Heart left ventricle (tissue), 13 donors: ENCODE measurements around the gene MAP7D3.

Experiments used
- POLR2A ChIP-seq, 2 donors: fragments of 450-650 bp; IDR thresholded peaks; one replicate each; pipeline ENCODE4 v1.6.1; 2017; ENCODE audit warnings: antibody characterized with exemption in 2 of 2, mild to moderate bottlenecking in 2 of 2, moderate library complexity in 2 of 2
- TF ChIP-seq, protein P1 (sequence below), 12 donors: fragments of 200-600 bp; sonication (generic) in 4 of 12; IDR thresholded peaks; one replicate each; pipeline versions ENCODE4 v1.5.0 to v1.8.0; 2018 to 2022; ENCODE audit warnings: antibody characterized with exemption in 12 of 12, mild to moderate bottlenecking in 5 of 12
- donor health status: ischemic (EF 13 %, LVEDD 7.1; RV severe dilation, severe dysfunction).
- donor health status: DM: no; HTN: yes; CAD: no.
- donor health status: DM: no; HTN: no; CAD: no.
- donor health status: ischemic (EF 25% LVEDD 6.9; RV normal size, moderate dysfunction).
- donor health status: ischemic (EF 25% LVEDD 5.7; RV mildly dilated, moderate dysfunction).
- donor health status: ischemic (EF 35%, LVEDD 5.7; RV mildly dilated, moderate dysfunction).
- donor health status: nonischemic (EF 11% LVEDD 7.7; RV severe dilation, severe dysfunction).
- donor health status: DM: yes; HTN: yes; CAD: no.
- donor health status: PGD.
- donor health status: ischemic (EF 29% LVEDD 5.4; RV normal size, mild dysfunction).
- donor health status: nonischemic (EF 23%, LVEDD 6.1; RV moderate dilation, normal function).

DNA sequence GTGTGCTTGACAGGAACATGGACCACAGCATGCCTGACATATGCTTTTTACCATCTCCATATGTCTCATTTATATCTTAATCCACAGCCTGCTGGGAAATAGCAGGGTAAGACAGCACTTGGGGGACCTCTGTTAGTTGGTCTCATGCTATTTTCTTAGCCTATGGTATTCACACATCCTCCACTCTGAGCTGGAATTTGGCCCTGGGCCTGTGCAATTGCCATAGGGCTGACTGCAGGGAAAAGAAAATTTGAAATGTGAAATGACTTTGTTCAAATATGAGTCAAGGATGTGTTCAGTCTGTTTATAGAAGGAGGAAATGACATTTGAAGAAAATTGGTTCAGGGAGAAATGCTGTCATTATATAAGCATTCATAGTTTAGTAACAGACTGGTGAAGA is 9.6 kb upstream of the MAP7D3 start:
- TF ChIP-seq, protein P1, sequence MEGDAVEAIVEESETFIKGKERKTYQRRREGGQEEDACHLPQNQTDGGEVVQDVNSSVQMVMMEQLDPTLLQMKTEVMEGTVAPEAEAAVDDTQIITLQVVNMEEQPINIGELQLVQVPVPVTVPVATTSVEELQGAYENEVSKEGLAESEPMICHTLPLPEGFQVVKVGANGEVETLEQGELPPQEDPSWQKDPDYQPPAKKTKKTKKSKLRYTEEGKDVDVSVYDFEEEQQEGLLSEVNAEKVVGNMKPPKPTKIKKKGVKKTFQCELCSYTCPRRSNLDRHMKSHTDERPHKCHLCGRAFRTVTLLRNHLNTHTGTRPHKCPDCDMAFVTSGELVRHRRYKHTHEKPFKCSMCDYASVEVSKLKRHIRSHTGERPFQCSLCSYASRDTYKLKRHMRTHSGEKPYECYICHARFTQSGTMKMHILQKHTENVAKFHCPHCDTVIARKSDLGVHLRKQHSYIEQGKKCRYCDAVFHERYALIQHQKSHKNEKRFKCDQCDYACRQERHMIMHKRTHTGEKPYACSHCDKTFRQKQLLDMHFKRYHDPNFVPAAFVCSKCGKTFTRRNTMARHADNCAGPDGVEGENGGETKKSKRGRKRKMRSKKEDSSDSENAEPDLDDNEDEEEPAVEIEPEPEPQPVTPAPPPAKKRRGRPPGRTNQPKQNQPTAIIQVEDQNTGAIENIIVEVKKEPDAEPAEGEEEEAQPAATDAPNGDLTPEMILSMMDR (IDR thresholded peaks at IDR 0.05) = no peak
- TF ChIP-seq POLR2A (IDR thresholded peaks at IDR 0.05) = no peak
